ENCODE data around the gene S100A6.

Gene S100A6

GRCh38 chr1:153498746-153499145 is 37.0 kb downstream of the S100A6 start:
- Histone ChIP-seq H3K9me3 (ENCODE audit: control insufficient read depth, insufficient read depth, low read length) (no peaks in the 10 kb centered on the region), H3K27me3 (ENCODE audit: control insufficient read depth, insufficient read depth, low read length) (no peaks in the 10 kb centered on the region), H3K4me1 (ENCODE audit: control insufficient read depth, insufficient read depth, low read length) (peaks cover 7% of the 10 kb centered on the region), H3K4me3 (ENCODE audit: low read depth, low read length) (no peak overlapping the region), H3K36me3 (ENCODE audit: control insufficient read depth, insufficient read depth, low read length) (no peaks in the 10 kb centered on the region), H3K9ac (ENCODE audit: low read depth, low read length) (no peak overlapping the region)

DNA sequence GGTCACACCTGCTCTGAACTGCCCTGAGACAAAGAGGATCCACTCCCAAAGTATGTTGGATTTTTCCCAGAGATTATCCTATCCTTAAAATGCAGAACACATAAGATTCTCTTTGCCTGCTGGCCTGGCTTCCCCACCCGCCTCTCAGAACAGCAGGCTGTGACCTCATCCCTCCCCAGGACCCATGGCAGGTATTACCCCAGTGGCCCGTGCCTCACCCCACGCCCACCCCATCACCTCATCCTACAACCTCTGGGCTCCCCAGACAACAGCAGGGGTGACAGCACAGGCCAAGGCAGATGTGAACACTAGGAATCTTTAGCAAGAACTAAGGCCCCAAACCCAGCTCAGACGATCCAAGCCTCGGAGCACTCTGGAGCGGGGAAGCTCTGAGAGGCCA is 40.3 kb downstream of the S100A6 start:
- Histone ChIP-seq H3K4me1 (ENCODE audit: control insufficient read depth, insufficient read depth, low read length) (peaks cover 8% of the 10 kb centered on the region), H3K4me3 (ENCODE audit: low read depth, low read length) (no peak overlapping the region), H3K9me3 (ENCODE audit: control insufficient read depth, insufficient read depth, low read length) (no peaks in the 10 kb centered on the region), H3K27me3 (ENCODE audit: control insufficient read depth, insufficient read depth, low read length) (no peaks in the 10 kb centered on the region), H3K36me3 (ENCODE audit: control insufficient read depth, insufficient read depth, low read length) (no peaks in the 10 kb centered on the region), H3K9ac (ENCODE audit: low read depth, low read length) (no peak overlapping the region)

DNA sequence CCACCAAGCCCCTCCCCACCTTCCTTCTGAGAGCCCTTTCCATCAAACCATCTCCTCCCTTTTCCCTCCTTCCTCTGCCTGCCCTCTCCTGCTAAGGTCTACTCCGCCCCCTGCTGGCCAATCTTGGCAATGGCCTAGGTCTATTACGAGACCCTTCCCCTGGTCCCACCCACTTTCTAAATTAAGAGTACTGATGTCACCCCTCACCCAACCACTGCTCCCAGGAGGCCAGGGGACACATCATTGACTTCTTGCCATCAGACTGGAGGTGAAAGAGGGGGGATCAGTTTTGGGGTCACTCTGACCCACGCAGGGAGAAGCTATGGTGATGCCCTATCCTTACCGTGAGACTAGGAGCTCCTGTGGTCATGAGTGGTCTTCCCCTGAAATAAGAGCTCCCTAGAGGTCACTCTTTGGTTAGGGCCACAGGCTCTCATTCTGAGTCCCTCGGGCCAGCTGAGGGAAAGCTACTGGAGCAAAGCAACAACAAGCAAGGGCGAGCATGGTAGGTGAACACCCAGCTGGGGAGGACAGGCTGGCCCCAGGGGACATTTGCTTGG is 40.7 kb downstream of the S100A6 start:
- Histone ChIP-seq H3K9me3 (ENCODE audit: control insufficient read depth, insufficient read depth, low read length) (no peaks in the 10 kb centered on the region), H3K27me3 (ENCODE audit: control insufficient read depth, insufficient read depth, low read length) (no peaks in the 10 kb centered on the region), H3K4me3 (ENCODE audit: low read depth, low read length) (no peak overlapping the region), H3K36me3 (ENCODE audit: control insufficient read depth, insufficient read depth, low read length) (no peaks in the 10 kb centered on the region), H3K9ac (ENCODE audit: low read depth, low read length) (no peak overlapping the region), H3K4me1 (ENCODE audit: control insufficient read depth, insufficient read depth, low read length) (peaks cover 10% of the 10 kb centered on the region)

DNA sequence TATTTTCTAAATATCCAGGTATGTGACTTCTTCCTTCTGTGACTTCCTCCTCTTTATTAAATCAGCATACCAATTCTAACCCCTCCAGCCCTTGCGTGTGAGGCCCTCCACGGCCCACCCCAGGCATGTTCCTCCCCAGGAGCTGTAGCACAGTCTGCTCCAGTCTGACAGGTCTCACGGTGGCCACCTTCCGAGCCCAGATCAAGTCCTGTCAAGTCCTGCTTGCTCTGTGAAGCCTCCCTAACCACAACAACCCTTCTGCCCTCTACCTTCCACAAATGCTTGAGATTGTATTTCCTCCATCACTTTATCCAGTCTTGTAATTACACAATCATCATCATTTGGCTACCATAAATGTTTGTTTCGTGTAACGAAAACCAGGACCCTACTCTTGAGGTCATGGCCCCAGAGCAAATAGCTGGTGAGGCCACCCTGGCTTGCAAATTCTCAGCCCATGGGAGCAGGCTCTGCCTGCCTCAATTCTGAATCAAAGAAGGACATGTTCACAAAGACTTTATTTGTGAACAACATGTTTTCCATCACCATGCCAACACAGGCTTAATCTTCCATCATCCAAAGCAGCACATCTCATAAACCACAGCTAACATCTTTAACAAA is 42.3 kb downstream of the S100A6 start:
- Histone ChIP-seq H3K4me1 (ENCODE audit: control insufficient read depth, insufficient read depth, low read length) (peaks cover 10% of the 10 kb centered on the region), H3K9me3 (ENCODE audit: control insufficient read depth, insufficient read depth, low read length) (no peaks in the 10 kb centered on the region), H3K36me3 (ENCODE audit: control insufficient read depth, insufficient read depth, low read length) (no peaks in the 10 kb centered on the region), H3K27me3 (ENCODE audit: control insufficient read depth, insufficient read depth, low read length) (no peaks in the 10 kb centered on the region), H3K4me3 (ENCODE audit: low read depth, low read length) (no peak overlapping the region), H3K9ac (ENCODE audit: low read depth, low read length) (no peak overlapping the region)

DNA sequence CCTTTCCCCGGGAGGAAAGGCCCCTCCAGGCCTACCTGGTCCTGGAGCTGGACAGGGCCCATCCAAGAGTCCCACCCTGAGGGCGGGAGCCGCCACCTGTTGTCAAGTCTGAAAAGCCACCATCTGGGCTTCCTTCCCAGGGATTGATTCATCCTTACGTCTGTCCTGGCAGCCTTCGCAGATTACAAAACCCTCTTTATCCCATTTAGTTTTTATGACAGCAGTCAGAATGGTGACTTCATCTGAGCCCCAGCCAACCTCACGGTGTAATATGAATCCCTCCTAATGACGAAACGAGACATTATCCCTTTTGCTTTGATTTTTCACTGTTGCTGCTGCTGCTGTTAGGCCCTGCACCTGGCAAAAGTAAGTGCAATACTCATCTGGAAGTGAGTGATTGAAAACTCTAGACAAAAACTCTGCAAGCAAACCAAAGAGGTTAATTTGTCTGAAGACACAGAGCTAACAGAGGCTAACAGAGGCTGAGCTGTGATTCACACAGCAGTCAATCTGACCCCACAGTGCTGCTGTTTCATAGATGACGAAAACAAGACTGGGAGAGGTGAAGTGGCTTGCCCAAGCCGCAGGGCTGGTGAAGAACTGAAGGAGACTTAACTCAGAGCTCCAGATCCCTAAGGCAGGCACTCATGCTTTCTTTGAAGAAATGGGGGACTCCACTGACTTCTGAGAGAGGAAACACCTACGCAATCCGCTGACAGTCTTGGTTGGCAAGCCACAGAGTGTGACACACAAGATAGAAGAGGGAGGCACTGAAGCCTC is 45.3 kb downstream of the S100A6 start:
- H3K36me3 ChIP-seq (ENCODE audit: control insufficient read depth, insufficient read depth, low read length): no peaks in the 10 kb centered on the region
- H3K27me3 ChIP-seq (ENCODE audit: control insufficient read depth, insufficient read depth, low read length): no peaks in the 10 kb centered on the region
- no peak overlapping the region for H3K4me3 ChIP-seq (ENCODE audit: low read depth, low read length)
- H3K9ac ChIP-seq (ENCODE audit: low read depth, low read length): no peak overlapping the region
- H3K4me1 ChIP-seq (ENCODE audit: control insufficient read depth, insufficient read depth, low read length): peaks cover 10% of the 10 kb centered on the region
- H3K9me3 ChIP-seq (ENCODE audit: control insufficient read depth, insufficient read depth, low read length): no peaks in the 10 kb centered on the region

GRCh38 chr1:153488731-153489130 is 47.1 kb downstream of the S100A6 start:
- Histone ChIP-seq H3K9me3 (ENCODE audit: control insufficient read depth, insufficient read depth, low read length) (no peaks in the 10 kb centered on the region), H3K27me3 (ENCODE audit: control insufficient read depth, insufficient read depth, low read length) (no peaks in the 10 kb centered on the region), H3K36me3 (ENCODE audit: control insufficient read depth, insufficient read depth, low read length) (no peaks in the 10 kb centered on the region), H3K9ac (ENCODE audit: low read depth, low read length) (no peak overlapping the region), H3K4me3 (ENCODE audit: low read depth, low read length) (no peak overlapping the region), H3K4me1 (ENCODE audit: control insufficient read depth, insufficient read depth, low read length) (peaks cover 10% of the 10 kb centered on the region)

GRCh38 chr1:153487707-153488106 is 48.1 kb downstream of the S100A6 start:
- Histone ChIP-seq H3K9me3 (ENCODE audit: control insufficient read depth, insufficient read depth, low read length) (no peaks in the 10 kb centered on the region), H3K27me3 (ENCODE audit: control insufficient read depth, insufficient read depth, low read length) (no peaks in the 10 kb centered on the region), H3K4me1 (ENCODE audit: control insufficient read depth, insufficient read depth, low read length) (peaks cover 10% of the 10 kb centered on the region), H3K36me3 (ENCODE audit: control insufficient read depth, insufficient read depth, low read length) (no peaks in the 10 kb centered on the region), H3K4me3 (ENCODE audit: low read depth, low read length) (no peak overlapping the region), H3K9ac (ENCODE audit: low read depth, low read length) (no peak overlapping the region)

DNA sequence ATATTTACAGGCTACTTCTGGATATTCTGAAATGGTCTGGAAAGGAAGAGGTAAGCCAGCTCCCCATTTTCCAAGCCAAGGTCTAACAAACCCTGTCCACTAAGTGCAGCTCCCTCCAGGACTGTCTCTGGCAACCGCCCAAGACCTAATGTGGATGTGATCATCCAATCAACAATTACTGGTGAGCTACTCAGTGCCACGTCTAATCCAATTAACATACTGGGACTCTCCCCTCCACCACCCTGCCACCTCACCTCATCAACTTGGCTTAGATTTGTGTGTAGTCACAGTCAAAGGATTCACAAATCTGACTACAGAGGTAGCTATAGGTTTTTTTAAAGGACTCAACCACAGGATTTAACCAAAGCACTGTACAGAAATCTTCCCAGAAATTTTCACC is 49.9 kb downstream of the S100A6 start:
- H3K9ac ChIP-seq (ENCODE audit: low read depth, low read length): no peak overlapping the region
- H3K4me1 ChIP-seq (ENCODE audit: control insufficient read depth, insufficient read depth, low read length): peaks cover 10% of the 10 kb centered on the region
- no peaks in the 10 kb centered on the region for H3K27me3 ChIP-seq (ENCODE audit: control insufficient read depth, insufficient read depth, low read length)
- H3K36me3 ChIP-seq (ENCODE audit: control insufficient read depth, insufficient read depth, low read length): no peaks in the 10 kb centered on the region
- H3K4me3 ChIP-seq (ENCODE audit: low read depth, low read length): no peak overlapping the region
- no peaks in the 10 kb centered on the region for H3K9me3 ChIP-seq (ENCODE audit: control insufficient read depth, insufficient read depth, low read length)
